Neural cell (in vitro differentiated cells): ENCODE results near the gene PITPNB. TPM values are rescaled to one million over a fixed set of nuclear protein-coding genes. Genes with fewer than 3 reads are reported as not detected.

ENCODE experiments used
- H2AFZ ChIP-seq: fragments of 200-600, 300-800 bp; sonication (generic), shearing (Covaris generic); 2 replicates; pipeline ENCODE4 v1.6.0; 2014; ENCODE audit warnings: low read depth, mild to moderate bottlenecking, antibody characterized with exemption, low read length, moderate library complexity
- H3F3A ChIP-seq: fragments of 200-600 bp; shearing (Covaris generic); 2 replicates; pipeline ENCODE4 v1.6.1; 2016; ENCODE audit warnings: mild to moderate bottlenecking, moderate library complexity, mixed read lengths, antibody characterized with exemption, low read length; ENCODE audit not compliant: insufficient read depth, poor library complexity, severe bottlenecking
- H3K27ac ChIP-seq: fragments of 200-600, 300-800 bp; sonication (generic), shearing (Covaris generic); 2 replicates; pipeline ENCODE4 v1.5.1; 2014; ENCODE audit warnings: mild to moderate bottlenecking, low read length, moderate library complexity
- H3K27me3 ChIP-seq: fragments of 300-800, 200-600 bp; sonication (generic), shearing (Covaris generic); 2 replicates; pipeline ENCODE4 v1.6.0; 2014; ENCODE audit warnings: mild to moderate bottlenecking, low read depth, low read length, moderate library complexity; ENCODE audit not compliant: insufficient read depth
- H3K36me3 ChIP-seq: fragments of 300-800, 200-600 bp; sonication (generic), shearing (Covaris generic); 2 replicates; pipeline ENCODE4 v1.5.1; 2014; ENCODE audit warnings: mild to moderate bottlenecking, antibody characterized with exemption, low read length, moderate library complexity; ENCODE audit not compliant: insufficient read depth
- H3K4me2 ChIP-seq: fragments of 300-800, 200-600 bp; sonication (generic), shearing (Covaris generic); 2 replicates; pipeline ENCODE4 v1.6.0; 2014; ENCODE audit warnings: mild to moderate bottlenecking, low read length
- H3K4me3 ChIP-seq: fragments of 300-800, 200-600 bp; sonication (generic), shearing (Covaris generic); 2 replicates; pipeline ENCODE4 v1.5.1; 2014; ENCODE audit warnings: mild to moderate bottlenecking, low read length, moderate library complexity
- H3K79me2 ChIP-seq: fragments of 200-600 bp; shearing (Covaris generic); replicated peaks from 2 replicates; pipeline ENCODE4 v1.6.0; 2014; ENCODE audit warnings: mild to moderate bottlenecking, low read length, moderate library complexity; ENCODE audit not compliant: insufficient read depth
- H3K9ac ChIP-seq: fragments of 300-800, 200-600 bp; sonication (generic), shearing (Covaris generic); 2 replicates; pipeline ENCODE4 v1.6.1; 2016; ENCODE audit warnings: mild to moderate bottlenecking, low read length, mixed read lengths
- H3K9me2 ChIP-seq: fragments of 200-600 bp; shearing (Covaris generic); 2 replicates; pipeline ENCODE4 v1.6.1; 2016; ENCODE audit warnings: mild to moderate bottlenecking, low read length, mixed read lengths; ENCODE audit not compliant: insufficient read depth
- H3K9me3 ChIP-seq: fragments of 200-600, 300-800 bp; sonication (generic), shearing (Covaris generic); 2 replicates; pipeline ENCODE4 v1.6.1; 2016; ENCODE audit warnings: mild to moderate bottlenecking, mixed run types, low read length, moderate library complexity, mixed read lengths
- H4K20me1 ChIP-seq: fragments of 200-600 bp; shearing (Covaris generic); 2 replicates; pipeline ENCODE4 v1.6.1; 2016; ENCODE audit warnings: mild to moderate bottlenecking, mixed run types; ENCODE audit not compliant: insufficient read depth
- CTCF ChIP-seq: fragments of 450-650 bp; IDR thresholded peaks from 2 replicates; pipeline ENCODE4 v1.5.1; 2014; ENCODE audit warnings: antibody characterized with exemption, mild to moderate bottlenecking, moderate library complexity; ENCODE audit not compliant: poor library complexity, severe bottlenecking
- EP300 ChIP-seq: fragments of 450-650 bp; conservative IDR thresholded peaks from 2 replicates; pipeline ENCODE4 v1.6.1; 2014; ENCODE audit warnings: antibody characterized with exemption, mild to moderate bottlenecking, moderate library complexity; ENCODE audit not compliant: poor library complexity, severe bottlenecking
- EZH2 ChIP-seq: fragments of 200-600, 300-800 bp; shearing (Covaris generic), sonication (generic); IDR thresholded peaks from 2 replicates; pipeline ENCODE4 v1.6.1; 2014; ENCODE audit warnings: antibody characterized with exemption, low read length, borderline replicate concordance, mild to moderate bottlenecking; ENCODE audit not compliant: insufficient read depth, poor library complexity, severe bottlenecking
- MXI1 ChIP-seq: fragments of 450-650 bp; conservative IDR thresholded peaks from 2 replicates; pipeline ENCODE4 v1.6.1; 2014; ENCODE audit warnings: antibody characterized with exemption, mild to moderate bottlenecking; ENCODE audit not compliant: poor library complexity, severe bottlenecking
- POLR2AphosphoS5 ChIP-seq: IDR thresholded peaks from 2 replicates; pipeline ENCODE4 v1.6.1; 2012
- RAD21 ChIP-seq: fragments of 450-650 bp; conservative IDR thresholded peaks from 2 replicates; pipeline ENCODE4 v1.6.1; 2014; ENCODE audit warnings: antibody characterized with exemption, mild to moderate bottlenecking, moderate library complexity
- REST ChIP-seq: IDR thresholded peaks from 2 replicates; pipeline ENCODE4 v1.6.1; 2012; ENCODE audit warnings: borderline replicate concordance
- SMC3 ChIP-seq: fragments of 450-650 bp; conservative IDR thresholded peaks from 2 replicates; pipeline ENCODE4 v1.6.1; 2014; ENCODE audit warnings: antibody characterized with exemption, mild to moderate bottlenecking, moderate library complexity; ENCODE audit not compliant: poor library complexity
- TAF1 ChIP-seq: IDR thresholded peaks from 2 replicates; pipeline ENCODE4 v1.6.1; 2012; ENCODE audit warnings: low read depth
- polyA plus RNA-seq: library from polyadenylated mRNA; depleted of rRNA; stranded (reverse); fragments of >200 nt; gene quantifications from 2 replicates; pipeline ENCODE4 v1.2.3, GENCODE V29; 2014

The PITPNB gene
- polyA plus RNA-seq, 1 donor from 2014 or later: 44.8 TPM

GRCh38 chr22:27863556-27863955 is 55.5 kb downstream of the PITPNB start:
- no peaks in the 10 kb centered on the region for H3K27me3 ChIP-seq
- H4K20me1 ChIP-seq: no peaks in the 10 kb centered on the region
- no peak overlapping the region for H3K9ac ChIP-seq
- H3K9me3 ChIP-seq: no peaks in the 10 kb centered on the region
- H3K27ac ChIP-seq: no peak overlapping the region
- no peaks in the 10 kb centered on the region for H3K79me2 ChIP-seq
- no peak overlapping the region for H3K4me3 ChIP-seq
- H3K4me2 ChIP-seq: no peak overlapping the region
- no peaks in the 10 kb centered on the region for H3K36me3 ChIP-seq
- no peak overlapping the region for H2AFZ ChIP-seq
- H3K9me2 ChIP-seq: no peaks in the 10 kb centered on the region
- TF ChIP-seq RAD21 (no peak), REST (no peak), EZH2 (no peak), MXI1 (no peak), CTCF (no peak), POLR2AphosphoS5 (no peak), EP300 (no peak), SMC3 (no peak), TAF1 (no peak)
- no peaks in the 10 kb centered on the region for H3F3A ChIP-seq

GRCh38 chr22:27863001-27863400 is 56.1 kb downstream of the PITPNB start:
- H3K9ac ChIP-seq: no peak overlapping the region
- H3K4me3 ChIP-seq: no peak overlapping the region
- H4K20me1 ChIP-seq: no peaks in the 10 kb centered on the region
- no peaks in the 10 kb centered on the region for H3K79me2 ChIP-seq
- no peak for TF ChIP-seq EP300
- no peak for TF ChIP-seq REST
- no peak for TF ChIP-seq CTCF
- TF ChIP-seq TAF1: no peak
- no peak for TF ChIP-seq EZH2
- TF ChIP-seq SMC3: no peak
- TF ChIP-seq POLR2AphosphoS5: no peak
- no peak for TF ChIP-seq MXI1
- TF ChIP-seq RAD21: no peak
- no peaks in the 10 kb centered on the region for H3F3A ChIP-seq
- H3K9me3 ChIP-seq: no peaks in the 10 kb centered on the region
- H3K27me3 ChIP-seq: no peaks in the 10 kb centered on the region
- no peak overlapping the region for H3K27ac ChIP-seq
- H3K4me2 ChIP-seq: no peak overlapping the region
- no peak overlapping the region for H2AFZ ChIP-seq
- no peaks in the 10 kb centered on the region for H3K9me2 ChIP-seq
- H3K36me3 ChIP-seq: no peaks in the 10 kb centered on the region
